BLaER1 (cell line): ENCODE data around the gene DUSP10.

ENCODE experiments used
- H3K27ac ChIP-seq: shearing (Covaris generic); formaldehyde crosslinking; 2 replicates; pipeline ENCODE4 v1.8.1; 2022
- H3K27me3 ChIP-seq: shearing (Covaris generic); formaldehyde crosslinking; 2 replicates; pipeline ENCODE4 v1.8.1; 2022
- H3K36me3 ChIP-seq: shearing (Covaris generic); formaldehyde crosslinking; 2 replicates; pipeline ENCODE4 v1.8.1; 2022
- H3K4me1 ChIP-seq: shearing (Covaris generic); formaldehyde crosslinking; 2 replicates; pipeline ENCODE4 v1.8.1; 2022
- H3K4me2 ChIP-seq: shearing (Covaris generic); formaldehyde crosslinking; 2 replicates; pipeline ENCODE4 v1.8.1; 2022
- H3K4me3 ChIP-seq: shearing (Covaris generic); formaldehyde crosslinking; 2 replicates; pipeline ENCODE4 v1.8.1; 2022
- H3K9ac ChIP-seq: shearing (Covaris generic); formaldehyde crosslinking; 2 replicates; pipeline ENCODE4 v1.8.1; 2022
- H3K9me3 ChIP-seq: shearing (Covaris generic); formaldehyde crosslinking; 2 replicates; pipeline ENCODE4 v1.8.1; 2022
- H4K20me1 ChIP-seq: shearing (Covaris generic); formaldehyde crosslinking; 2 replicates; pipeline ENCODE4 v1.8.1; 2022
- Cebpa-rat ChIP-seq: shearing (Covaris generic); IDR thresholded peaks from 2 replicates; pipeline ENCODE4 v1.8.1; 2022

The DUSP10 gene

GRCh38 chr1:221741703-221742554 is at the start of gene DUSP10:
DUSP10 (minus strand) TSS chr1:221742089; CDS start chr1:221739744, 2,345 bp downstream.
- H3K4me2 ChIP-seq = peak within 1 kb of the TSS; percentile 96
- H3K4me1 ChIP-seq = peaks cover 34% of the 10 kb centered on the region
- H4K20me1 ChIP-seq = peaks cover 16% of the 10 kb centered on the region; the same call in 1 of the 2 replicates
- H3K36me3 ChIP-seq = peaks cover 26% of the 10 kb centered on the region
- no peak for TF ChIP-seq Cebpa-rat
- peaks cover 4% of the 10 kb centered on the region; the same call in 1 of the 2 replicates for H3K9me3 ChIP-seq
- peak within 1 kb of the TSS; percentile 86 for H3K9ac ChIP-seq
- peak within 1 kb of the TSS; percentile 78 for H3K4me3 ChIP-seq
- H3K27ac ChIP-seq = peak within 1 kb of the TSS; percentile 93
- no peaks in the 10 kb centered on the region for H3K27me3 ChIP-seq

- peaks cover 32% of the 10 kb centered on the region for H3K4me1 ChIP-seq
- no peak overlapping the region for H3K9ac ChIP-seq
- no peak overlapping the region for H3K4me3 ChIP-seq
- no peaks in the 10 kb centered on the region for H3K27me3 ChIP-seq
- no peaks in the 10 kb centered on the region for H3K36me3 ChIP-seq
- no peak overlapping the region for H3K4me2 ChIP-seq
- TF ChIP-seq Cebpa-rat = no peak
- no peaks in the 10 kb centered on the region for H3K9me3 ChIP-seq
- H4K20me1 ChIP-seq = no peaks in the 10 kb centered on the region
- no peak overlapping the region for H3K27ac ChIP-seq
Measured at GRCh38 chr1:221788466-221788865, 46.6 kb upstream of the DUSP10 start.

- no peak overlapping the region for H3K27ac ChIP-seq
- no peaks in the 10 kb centered on the region for H4K20me1 ChIP-seq
- no peak overlapping the region for H3K4me2 ChIP-seq
- H3K9me3 ChIP-seq = no peaks in the 10 kb centered on the region
- no peak for TF ChIP-seq Cebpa-rat
- no peak overlapping the region for H3K9ac ChIP-seq
- no peak overlapping the region for H3K4me3 ChIP-seq
- H3K36me3 ChIP-seq = no peaks in the 10 kb centered on the region
- no peaks in the 10 kb centered on the region for H3K27me3 ChIP-seq
- peaks cover 44% of the 10 kb centered on the region for H3K4me1 ChIP-seq
Measured at GRCh38 chr1:221786647-221787046, 44.8 kb upstream of the DUSP10 start.

- Histone ChIP-seq H3K27me3 (no peaks in the 10 kb centered on the region), H3K4me1 (peaks cover 56% of the 10 kb centered on the region), H3K27ac (peak overlapping the region; percentile 39), H3K9ac (peak overlapping the region; percentile 42; the same call in 1 of the 2 replicates), H4K20me1 (no peaks in the 10 kb centered on the region), H3K36me3 (no peaks in the 10 kb centered on the region), H3K4me3 (no peak overlapping the region), H3K4me2 (peak overlapping the region; percentile 83), H3K9me3 (no peaks in the 10 kb centered on the region)
- TF ChIP-seq Cebpa-rat = no peak
Measured at GRCh38 chr1:221783936-221784335, 42.0 kb upstream of the DUSP10 start.

- Histone ChIP-seq H3K9ac (peak overlapping the region; percentile 42), H3K27ac (peak overlapping the region; percentile 39), H3K4me3 (no peak overlapping the region), H3K9me3 (no peaks in the 10 kb centered on the region), H3K4me2 (peak overlapping the region; percentile 83), H3K36me3 (no peaks in the 10 kb centered on the region), H3K27me3 (no peaks in the 10 kb centered on the region), H4K20me1 (no peaks in the 10 kb centered on the region), H3K4me1 (peaks cover 61% of the 10 kb centered on the region)
- no peak for TF ChIP-seq Cebpa-rat
Measured at GRCh38 chr1:221783437-221783836, 41.5 kb upstream of the DUSP10 start.

- peak overlapping the region; percentile 83 for H3K4me2 ChIP-seq
Measured at GRCh38 chr1:221782970-221783369, 41.1 kb upstream of the DUSP10 start.

GRCh38 chr1:221782477-221782876 is 40.6 kb upstream of the DUSP10 start:
- TF ChIP-seq Cebpa-rat = no peak
- Histone ChIP-seq H3K4me3 (no peak overlapping the region), H3K27ac (peak overlapping the region; percentile 39; the same call in 1 of the 2 replicates), H3K9me3 (no peaks in the 10 kb centered on the region), H3K4me1 (peaks cover 70% of the 10 kb centered on the region), H3K9ac (no peak overlapping the region), H4K20me1 (no peaks in the 10 kb centered on the region), H3K4me2 (peak overlapping the region; percentile 83), H3K36me3 (no peaks in the 10 kb centered on the region), H3K27me3 (no peaks in the 10 kb centered on the region)

More at GRCh38 chr1:221782970-221783369, 41.1 kb upstream of the DUSP10 start:
- Histone ChIP-seq H4K20me1 (no peaks in the 10 kb centered on the region), H3K4me1 (peaks cover 66% of the 10 kb centered on the region), H3K4me3 (no peak overlapping the region), H3K27me3 (no peaks in the 10 kb centered on the region), H3K9ac (peak overlapping the region; percentile 42), H3K27ac (peak overlapping the region; percentile 39; the same call in 1 of the 2 replicates), H3K36me3 (no peaks in the 10 kb centered on the region), H3K9me3 (no peaks in the 10 kb centered on the region)
- no peak for TF ChIP-seq Cebpa-rat

- Histone ChIP-seq H3K36me3 (no peaks in the 10 kb centered on the region), H3K9me3 (no peaks in the 10 kb centered on the region), H3K9ac (no peak overlapping the region), H4K20me1 (no peaks in the 10 kb centered on the region), H3K27me3 (no peaks in the 10 kb centered on the region), H3K4me2 (no peak overlapping the region), H3K4me3 (no peak overlapping the region), H3K4me1 (peaks cover 83% of the 10 kb centered on the region), H3K27ac (no peak overlapping the region)
- no peak for TF ChIP-seq Cebpa-rat
Measured at GRCh38 chr1:221781102-221781755, 39.3 kb upstream of the DUSP10 start.

GRCh38 chr1:221780175-221780574 is 38.3 kb upstream of the DUSP10 start:
- no peaks in the 10 kb centered on the region for H3K27me3 ChIP-seq
- H3K9me3 ChIP-seq = no peaks in the 10 kb centered on the region
- H4K20me1 ChIP-seq = no peaks in the 10 kb centered on the region
- no peak for TF ChIP-seq Cebpa-rat
- H3K4me3 ChIP-seq = no peak overlapping the region
- no peak overlapping the region for H3K9ac ChIP-seq
- H3K36me3 ChIP-seq = no peaks in the 10 kb centered on the region
- no peak overlapping the region for H3K27ac ChIP-seq
- peaks cover 73% of the 10 kb centered on the region for H3K4me1 ChIP-seq
- no peak overlapping the region for H3K4me2 ChIP-seq

GRCh38 chr1:221779771-221780170 is 37.9 kb upstream of the DUSP10 start:
- H3K9me3 ChIP-seq = no peaks in the 10 kb centered on the region
- no peaks in the 10 kb centered on the region for H4K20me1 ChIP-seq
- no peak overlapping the region for H3K4me2 ChIP-seq
- H3K27me3 ChIP-seq = no peaks in the 10 kb centered on the region
- peaks cover 69% of the 10 kb centered on the region for H3K4me1 ChIP-seq
- H3K9ac ChIP-seq = no peak overlapping the region
- TF ChIP-seq Cebpa-rat = no peak
- H3K36me3 ChIP-seq = no peaks in the 10 kb centered on the region
- H3K27ac ChIP-seq = no peak overlapping the region
- no peak overlapping the region for H3K4me3 ChIP-seq
